HG03439 (cell line): Measurements from ENCODE around the gene PIN1.

Experiments used
- ATAC-seq: cut with Tn5 transposase; IDR thresholded peaks from one replicate; pipeline ENCODE4 v1.9.1; 2021; ENCODE audit warnings: mild to moderate bottlenecking, moderate library complexity; ENCODE audit not compliant: unreplicated experiment

PIN1 gene

DNA sequence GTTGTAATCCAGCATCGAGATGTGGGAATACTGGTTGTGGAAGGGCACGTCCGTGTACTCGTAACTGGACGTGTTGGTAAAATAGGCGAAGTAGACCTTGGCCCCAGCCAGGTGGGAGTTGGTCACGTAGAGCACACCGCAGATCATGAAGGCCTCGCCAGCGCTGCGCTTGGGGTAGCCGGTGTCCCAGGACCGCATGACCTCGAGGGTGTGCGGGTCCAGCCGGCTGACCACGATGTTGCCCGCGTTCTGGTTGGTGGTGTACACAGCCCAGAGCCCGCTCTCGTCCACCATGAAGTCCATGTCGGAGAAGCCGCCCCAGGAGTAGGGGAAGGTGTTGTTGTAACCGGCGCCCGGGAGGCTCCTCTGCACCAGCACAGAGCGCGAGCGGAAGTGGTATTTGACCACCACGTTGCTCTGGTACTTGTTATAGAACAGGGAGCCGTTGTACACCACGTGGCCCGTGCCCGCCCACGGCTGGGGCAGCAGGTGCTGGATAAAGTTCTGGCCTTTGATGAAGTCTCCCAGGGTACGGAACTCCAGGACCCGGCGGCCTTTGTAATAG is 19.2 kb downstream of the PIN1 start:
- no peak for ATAC-seq

DNA sequence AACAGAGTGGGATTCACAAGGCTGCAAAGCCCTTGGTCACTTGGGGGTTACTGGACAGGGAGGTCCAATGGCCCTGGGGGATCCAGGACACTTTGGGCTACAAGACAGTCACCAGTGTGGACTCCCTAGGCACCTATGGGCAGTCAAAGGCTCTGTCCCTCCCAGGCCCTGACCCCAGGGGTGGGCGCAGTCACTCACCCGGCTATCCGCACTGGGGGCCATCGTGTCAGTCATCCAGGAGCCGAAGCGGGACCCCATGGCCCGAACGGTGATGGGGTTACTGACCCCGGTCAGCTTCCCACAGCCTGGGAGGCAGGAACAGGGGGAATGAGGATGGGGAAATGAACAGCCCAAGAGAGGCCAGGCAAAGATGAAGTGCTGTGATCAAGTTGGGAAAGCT is 21.5 kb downstream of the PIN1 start:
- no peak for ATAC-seq

DNA sequence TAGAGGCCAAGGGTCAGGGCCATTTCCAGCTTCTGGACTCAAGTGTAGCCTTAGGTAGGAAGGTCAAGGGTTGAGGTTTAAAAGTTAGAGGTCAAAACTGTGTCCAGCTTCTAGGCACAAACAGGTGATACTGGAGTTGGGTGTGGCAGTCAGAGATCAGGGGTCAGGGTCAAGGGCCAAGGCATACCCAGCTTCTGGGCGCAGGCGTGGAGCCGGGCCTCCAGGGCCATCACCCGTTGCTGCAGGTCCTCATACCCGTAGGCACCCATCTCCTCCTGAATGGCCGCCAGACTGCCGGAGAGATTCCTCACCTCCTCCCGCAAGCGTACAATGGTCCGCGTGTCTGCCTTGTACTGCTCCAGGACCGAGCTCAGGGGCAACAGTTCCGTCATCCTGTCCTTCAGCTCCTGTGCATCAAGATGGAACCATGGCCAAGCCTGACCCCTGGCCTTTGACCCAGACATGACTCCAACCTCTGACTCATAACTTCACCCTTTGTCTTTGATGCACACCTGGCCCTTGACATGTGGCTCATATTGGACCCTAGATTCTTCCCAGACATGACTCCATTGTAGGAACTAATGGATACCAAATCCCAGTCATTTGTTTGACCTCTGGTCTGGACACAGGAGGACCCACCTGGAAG is 22.1 kb downstream of the PIN1 start:
- no peak for ATAC-seq

DNA sequence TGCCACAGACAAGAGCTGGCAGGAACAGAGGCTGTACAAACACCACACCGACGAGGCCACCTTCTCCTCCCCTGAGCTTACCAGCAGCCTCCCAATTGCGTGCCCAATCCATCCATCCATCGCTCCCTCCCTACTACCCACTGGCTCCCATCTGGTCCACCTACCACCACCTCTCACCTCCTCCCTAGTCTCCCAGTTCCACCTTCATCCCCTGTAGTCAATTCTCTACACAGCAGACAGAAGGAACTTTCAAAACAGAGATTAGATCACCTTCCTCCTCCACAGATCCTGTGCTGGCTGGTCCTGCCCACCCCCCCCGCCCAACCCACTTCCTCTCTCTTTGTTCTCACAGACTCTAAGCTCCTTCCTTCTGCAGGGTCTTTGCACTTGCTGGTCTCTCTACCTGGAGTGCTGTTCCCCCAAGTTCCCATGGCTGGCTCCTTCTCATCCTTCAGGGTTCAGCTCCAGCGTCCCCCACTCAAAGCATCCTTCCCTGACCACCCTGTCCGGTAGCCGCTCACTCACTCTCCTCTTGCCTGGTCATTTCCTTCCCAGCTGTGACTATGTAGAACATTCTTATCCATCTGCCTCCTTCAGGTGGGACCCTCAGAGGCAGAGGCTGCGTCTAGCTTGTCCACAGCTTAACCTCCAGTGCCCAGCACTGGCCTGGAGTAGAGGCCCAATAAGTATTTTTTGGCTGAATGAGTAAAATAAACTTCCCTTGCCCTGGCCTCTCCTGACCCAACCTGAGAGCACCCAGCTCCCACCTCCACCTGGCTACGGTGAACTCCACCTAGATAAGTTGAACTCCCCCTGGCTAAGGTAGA is 23.0 kb downstream of the PIN1 start:
- no peak for ATAC-seq

DNA sequence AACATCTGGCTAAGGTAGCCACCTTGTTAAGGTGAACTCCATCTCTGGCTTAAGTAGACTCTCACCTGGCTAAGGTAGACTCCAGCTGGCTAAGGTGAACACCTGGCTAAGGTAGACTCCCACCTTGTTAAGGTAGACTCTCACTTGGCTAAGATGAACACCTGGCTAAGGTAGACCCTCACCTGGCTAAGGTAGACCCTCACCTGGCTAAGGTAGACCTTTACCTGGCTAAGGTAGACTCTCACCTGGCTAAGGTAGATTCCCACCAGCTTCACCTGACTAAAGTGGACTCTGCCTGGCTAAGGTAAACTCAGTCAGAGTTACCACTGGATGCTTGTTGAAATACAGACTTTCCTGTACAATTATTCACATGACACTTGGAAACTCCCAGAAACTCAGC is 23.6 kb downstream of the PIN1 start:
- no peak for ATAC-seq

DNA sequence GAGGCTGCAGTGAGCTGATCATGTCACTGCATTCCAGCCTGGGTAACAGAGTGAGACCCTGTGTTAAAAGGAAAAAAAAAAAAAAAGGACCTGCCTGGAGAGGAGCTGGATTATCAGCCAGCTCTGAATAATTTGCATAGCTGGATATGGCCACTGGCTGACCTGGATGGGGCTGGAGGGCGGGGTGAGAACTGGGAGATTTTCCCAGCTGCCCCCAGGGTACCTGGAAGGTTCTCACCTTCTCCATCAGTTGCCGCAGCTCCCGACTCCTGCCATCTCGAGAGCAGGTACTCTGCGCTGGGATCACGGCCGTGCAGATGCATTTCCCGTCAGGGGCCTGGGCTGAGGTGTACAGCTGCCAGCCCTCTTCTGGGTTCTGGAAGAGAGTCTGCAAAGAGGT is 25.3 kb downstream of the PIN1 start:
- no peak for ATAC-seq

DNA sequence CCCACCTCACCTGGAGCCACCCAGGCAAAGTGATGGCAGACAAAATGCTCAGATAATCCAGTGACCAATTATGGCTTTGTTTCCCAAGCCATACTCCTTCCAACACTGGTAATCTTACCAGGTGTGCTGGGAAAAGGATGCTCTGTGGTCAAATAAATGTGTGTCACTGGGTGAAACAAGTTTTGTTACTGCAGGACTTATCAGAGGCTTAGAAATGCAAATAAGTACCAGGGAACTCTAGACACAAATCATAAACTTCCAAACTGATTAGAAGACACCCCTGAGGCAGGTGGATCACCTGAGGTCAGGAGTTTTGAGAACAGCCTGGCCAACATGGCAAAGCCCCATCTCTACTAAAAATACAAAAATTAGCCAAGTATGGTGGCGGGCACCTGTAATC is 26.4 kb downstream of the PIN1 start:
- ATAC-seq, result no peak

DNA sequence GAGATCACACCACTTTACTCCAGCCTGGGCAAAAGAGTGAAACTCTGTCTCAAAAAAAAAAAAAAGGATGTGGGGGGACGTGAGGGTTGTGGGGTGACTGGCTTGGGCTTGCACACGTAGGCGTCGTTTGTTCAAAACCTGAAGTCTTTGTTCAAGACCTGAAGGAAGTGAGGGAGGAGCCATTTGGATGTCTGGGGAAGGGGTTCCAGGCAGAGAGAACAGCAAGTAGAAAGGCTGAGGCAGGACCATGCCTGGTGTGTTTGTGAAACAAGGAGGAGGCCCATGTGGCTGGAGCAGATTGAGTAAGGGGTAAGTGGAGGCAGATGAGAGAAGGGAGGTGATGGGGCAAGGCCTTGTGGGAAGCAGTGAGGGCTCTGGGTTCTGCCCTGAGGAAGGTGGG is 27.8 kb downstream of the PIN1 start:
- ATAC-seq, result no peak

DNA sequence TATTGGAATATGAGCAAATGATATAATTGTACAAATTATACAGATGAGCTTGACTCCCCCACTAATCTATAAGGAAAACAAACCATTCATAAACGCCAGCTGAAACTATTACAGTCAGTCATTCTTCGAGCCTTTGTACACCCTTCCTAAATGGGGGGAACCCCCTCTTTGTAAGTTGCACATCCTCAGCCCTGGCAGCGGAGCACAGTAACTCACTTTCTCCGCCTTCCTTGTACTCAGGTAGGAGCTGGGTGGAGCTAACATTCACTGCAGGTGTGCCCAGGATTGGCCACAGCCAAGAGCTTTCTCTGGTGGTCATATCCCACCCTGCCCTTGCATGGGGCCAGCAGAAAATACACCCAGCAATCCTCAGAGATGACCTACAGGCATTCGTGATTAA is 28.6 kb downstream of the PIN1 start:
- ATAC-seq, result no peak

DNA sequence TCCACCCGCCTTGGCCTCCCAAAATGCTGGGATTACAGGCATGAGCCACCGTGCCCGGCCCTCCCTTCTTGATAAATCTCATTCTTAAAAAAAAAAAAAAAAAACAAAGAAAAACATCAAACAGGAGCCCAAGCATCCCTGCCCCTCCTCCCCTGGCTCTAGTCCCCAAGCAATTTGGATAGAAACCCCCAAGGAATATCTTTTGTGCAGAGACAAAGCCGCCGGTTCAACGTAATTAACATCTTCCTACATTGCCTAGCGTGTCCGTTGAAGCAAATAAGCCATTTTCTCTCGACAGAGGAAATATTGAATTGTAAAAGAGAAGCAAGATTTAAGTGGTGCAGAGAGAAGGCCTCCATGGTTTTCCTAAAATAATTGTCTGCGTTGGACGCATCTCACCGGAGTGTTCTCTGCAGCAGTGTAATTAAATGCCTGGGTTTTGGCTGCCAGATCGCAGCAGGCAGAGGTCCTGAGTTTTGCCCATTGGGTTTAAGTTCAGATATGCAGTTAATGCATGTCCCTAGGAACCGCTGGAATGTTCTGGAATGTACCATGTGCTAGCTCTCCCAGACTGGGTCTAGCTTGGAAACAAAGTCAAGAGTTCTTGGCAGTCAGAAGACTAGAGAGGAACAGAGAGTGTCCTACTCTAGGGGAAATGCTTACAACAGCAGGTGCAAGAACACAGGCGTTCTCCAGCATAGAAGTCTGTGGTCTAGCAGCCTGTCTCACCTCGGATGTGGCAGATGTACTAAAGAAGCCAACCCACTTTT is 30.8 kb downstream of the PIN1 start:
- ATAC-seq, result no peak

DNA sequence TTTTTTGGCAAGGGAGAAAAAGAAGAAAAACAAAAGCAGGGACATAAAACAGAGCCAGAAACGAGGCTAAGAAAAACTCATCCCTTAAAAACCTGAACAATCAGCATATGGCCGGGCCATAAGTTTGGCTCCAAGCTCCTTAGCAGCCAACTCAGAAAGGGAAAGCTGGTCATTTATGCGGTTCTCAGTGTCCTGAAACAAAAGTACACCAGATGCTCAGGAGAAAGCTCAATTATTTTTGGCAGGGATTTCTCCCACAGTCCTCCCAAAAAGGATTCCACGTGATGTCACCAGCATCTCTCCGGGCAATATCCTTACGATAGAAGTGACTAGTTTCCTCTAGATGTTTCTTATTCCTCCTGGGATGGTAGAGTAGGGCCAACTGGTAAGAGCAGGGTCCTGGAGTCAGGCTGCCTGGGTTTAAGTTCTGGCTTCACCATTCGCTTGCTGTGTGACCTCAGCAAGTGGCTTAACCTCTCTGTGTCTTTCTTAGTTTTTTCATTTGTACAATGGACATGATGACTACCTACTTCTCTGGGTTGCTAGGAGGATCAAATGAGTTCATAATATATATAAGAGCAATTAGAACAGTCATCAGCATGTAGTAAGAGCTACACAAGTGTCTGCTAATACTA is 34.0 kb downstream of the PIN1 start:
- ATAC-seq, result no peak

DNA sequence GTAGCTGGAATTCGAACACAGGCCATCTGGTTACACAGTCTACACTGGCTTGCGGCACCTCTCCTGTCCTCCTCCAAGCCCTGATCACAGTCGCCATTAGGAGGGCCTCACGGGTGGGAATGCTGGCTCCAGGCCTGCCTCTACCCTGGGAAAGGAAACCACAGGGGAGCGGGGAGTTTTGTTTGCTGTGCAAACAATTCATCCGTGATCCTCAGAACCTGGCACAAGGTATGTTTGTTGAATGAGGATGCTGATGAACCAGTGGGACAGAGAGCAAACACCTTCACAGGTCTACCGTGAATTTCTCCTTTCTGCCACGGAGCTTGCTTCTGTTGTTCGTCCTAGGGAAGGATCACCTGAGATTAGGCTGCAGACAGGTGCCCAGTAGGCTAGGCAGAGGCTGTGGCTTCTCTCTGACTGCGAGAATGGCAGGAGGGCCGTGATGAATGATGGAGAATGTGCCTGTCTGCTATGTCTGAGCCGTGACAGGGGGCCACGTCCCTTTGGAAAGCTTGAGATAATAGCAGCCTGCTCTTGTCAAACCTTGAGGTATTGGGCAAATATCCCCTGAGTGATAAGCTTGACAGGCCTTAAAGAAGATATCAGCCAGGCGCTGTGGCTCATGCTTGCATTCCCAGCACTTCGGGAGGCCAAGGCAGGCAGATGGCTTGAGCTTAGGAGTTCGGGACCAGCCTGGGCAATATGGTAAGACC is 36.7 kb downstream of the PIN1 start:
- no peak for ATAC-seq

DNA sequence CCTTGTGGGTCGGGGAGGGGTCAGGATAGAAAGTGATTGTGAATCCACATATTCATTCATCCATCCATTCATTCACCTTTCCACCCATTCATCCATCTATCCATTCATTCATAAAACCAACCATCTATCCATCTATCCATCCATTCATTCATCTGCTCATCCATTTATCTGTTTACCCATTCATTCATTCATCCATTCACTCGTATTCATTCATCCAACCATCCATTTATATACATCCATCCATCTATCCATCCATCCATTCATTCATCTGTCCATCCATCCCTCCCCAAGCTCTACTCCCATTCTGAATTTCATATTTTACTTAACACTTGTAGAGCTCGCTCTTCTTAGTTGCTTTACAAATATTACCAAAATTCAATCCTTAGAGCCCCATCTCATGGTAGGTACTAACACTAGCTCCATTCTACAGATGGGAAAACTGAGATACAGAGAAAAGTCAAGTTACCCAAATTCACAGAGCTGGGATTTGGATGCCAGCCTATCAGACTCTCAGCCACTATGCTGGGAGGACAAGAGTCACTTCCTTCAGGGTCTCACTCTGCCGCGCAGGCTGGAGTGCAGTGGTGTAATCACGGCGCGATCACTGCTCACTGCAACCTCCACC is 37.6 kb downstream of the PIN1 start:
- no peak for ATAC-seq

DNA sequence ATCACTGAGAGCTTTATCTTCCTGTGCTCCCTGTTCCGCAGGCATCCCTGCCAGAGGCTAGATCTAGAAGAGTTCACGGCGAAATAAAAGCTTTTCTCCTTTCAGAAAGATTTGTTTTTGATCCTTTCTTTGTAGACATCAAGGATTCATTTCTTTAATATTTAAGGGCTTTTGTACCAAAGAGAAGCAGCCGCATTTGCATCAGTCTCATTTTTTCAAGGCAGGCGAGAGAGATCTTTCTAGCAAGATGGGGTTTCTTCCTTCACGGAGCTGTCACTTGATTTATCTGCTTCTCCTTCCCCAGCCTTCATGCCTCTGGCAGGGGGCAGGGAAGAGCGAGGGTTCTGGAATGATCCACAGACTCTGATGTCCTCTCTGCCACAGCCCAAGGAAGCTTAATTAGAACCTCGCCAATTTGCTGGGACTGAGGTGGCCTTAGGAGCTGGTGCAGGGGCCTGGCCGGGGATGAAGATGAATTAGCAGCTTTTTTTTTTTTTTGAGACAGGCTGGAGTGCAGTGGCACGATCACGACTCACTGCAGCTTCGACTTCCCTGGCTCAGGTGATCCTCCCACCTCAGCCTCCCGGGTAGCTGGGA is 40.0 kb downstream of the PIN1 start:
- no peak for ATAC-seq

DNA sequence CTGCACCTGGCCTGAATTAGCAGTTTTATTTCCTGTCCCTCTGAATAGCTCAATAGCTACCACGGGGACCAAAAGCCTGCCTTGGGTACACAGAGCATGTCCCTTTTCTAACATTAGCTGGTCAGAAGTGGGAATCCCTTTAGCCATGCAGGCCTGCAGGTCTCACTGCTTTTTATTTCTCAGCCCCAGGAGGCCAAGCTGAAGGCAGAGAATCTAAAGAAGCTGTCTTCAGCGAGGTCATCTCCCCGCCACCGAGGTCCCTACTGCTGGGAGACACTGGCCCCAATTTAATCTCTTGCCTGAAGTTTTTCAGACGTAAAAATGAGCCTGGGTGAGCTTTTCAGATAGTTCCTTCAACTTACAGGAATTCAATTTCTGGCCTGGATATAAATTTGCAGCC is 40.7 kb downstream of the PIN1 start:
- no peak for ATAC-seq

DNA sequence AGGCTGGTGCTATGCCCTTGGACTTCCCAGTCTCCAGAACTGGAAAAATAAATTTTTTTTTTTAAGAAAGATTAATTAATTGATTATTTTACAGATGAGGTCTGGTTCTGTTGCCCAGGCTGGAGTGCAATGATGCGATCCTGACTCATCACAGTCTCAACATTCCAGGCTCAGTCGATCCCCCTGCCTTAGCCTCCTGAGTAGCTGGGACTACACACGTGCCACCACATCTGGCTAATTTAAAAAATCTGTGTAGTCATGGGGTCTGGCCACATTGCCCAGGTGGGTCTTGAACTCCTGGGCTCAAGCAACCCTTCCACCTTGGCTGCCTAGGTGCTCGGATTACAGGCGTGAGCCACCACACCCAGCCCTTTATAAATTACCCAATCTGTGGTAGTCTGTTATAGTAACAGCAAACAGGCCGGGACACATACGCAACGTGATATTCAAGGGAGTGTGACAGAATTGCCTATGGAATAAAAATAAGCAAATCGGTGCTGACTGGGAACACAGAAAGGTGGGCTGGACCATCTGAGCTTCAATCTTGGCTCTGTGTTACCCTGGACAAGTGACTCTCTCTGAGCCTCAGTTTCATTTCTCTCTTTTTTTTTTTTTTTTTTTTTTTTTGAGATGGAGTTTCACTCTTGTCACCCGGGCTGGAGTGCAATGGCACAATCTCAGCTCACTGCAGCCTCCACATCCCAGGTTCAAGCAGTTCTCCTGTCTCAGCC is 42.8 kb downstream of the PIN1 start:
- no peak for ATAC-seq

DNA sequence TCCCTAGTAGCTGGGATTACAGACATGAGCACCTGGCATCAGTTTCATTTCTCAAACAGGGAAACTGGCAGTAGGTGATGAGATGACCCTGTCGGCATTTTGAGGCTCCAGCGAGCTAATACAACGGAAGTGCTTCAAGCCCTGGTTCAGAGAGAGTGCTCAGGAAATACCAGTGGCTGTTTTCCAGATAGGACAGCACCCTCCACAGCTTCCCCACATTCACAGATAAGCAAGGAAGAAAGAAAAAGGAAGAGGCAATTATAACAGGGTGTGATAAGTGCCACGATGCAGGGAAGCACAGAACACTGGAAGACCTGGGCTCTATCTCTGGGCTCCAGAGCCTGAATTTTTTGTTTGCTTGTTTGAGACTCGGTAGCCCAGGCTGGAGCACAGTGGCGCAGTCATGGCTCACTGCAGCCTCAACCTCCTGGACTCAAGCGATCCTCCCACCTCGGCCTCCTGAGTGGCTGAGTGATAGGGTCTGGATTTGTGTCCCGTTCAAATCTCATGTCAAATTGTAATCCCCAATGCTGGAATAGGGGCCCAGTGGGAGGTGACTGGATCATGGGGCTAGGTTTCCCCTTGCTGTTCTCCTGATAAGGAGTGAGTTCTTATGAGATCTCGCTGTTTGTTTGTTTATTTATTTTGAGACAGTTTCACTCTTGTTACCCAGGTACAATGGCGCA is 43.5 kb downstream of the PIN1 start:
- ATAC-seq, result no peak

DNA sequence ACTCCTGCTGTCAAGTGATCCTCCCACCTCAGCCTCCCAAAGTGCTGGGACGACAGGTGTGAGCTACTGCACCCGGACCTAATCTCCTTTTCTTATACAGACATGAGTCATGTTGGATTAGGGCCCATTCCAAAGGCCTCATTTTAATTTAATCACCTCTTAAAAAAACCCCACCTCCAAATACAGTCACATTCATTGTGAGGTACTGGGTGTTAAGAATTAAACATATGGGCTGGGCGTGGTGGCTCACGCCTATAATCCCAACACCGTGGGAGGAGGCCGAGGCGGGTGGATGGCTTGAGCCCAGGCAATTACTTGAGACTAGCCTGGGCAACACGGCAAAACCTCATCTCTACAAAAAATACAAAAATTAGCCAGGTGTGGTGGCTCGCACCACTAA is 46.6 kb downstream of the PIN1 start:
- ATAC-seq, result no peak
